Progenitor cell of endocrine pancreas (in vitro differentiated cells): Measurements from ENCODE around the gene EN1. TPM values are rescaled to one million over a fixed set of nuclear protein-coding genes. Genes with fewer than 3 reads are reported as not detected.

Experiments
- DNase-seq: peaks from one replicate; pipeline ENCODE4 v3.0.0; 2021; ENCODE audit warnings: low spot score; ENCODE audit not compliant: unreplicated experiment
- H3K27ac Mint-ChIP-seq: 2 replicates; pipeline ENCODE4 v1.8.0; 2021; ENCODE audit warnings: mild to moderate bottlenecking, moderate library complexity, mixed read lengths
- H3K27me3 Mint-ChIP-seq: 2 replicates; pipeline ENCODE4 v1.8.0; 2021; ENCODE audit warnings: mixed read lengths
- H3K36me3 Mint-ChIP-seq: 2 replicates; pipeline ENCODE4 v1.8.0; 2022; ENCODE audit warnings: mixed read lengths; ENCODE audit not compliant: insufficient read depth
- H3K4me1 Mint-ChIP-seq: 2 replicates; pipeline ENCODE4 v1.8.0; 2021; ENCODE audit warnings: low read depth, mixed read lengths
- H3K4me3 Mint-ChIP-seq: 2 replicates; pipeline ENCODE4 v1.8.0; 2021; ENCODE audit warnings: low read depth, mild to moderate bottlenecking, moderate library complexity, mixed read lengths
- H3K9me3 Mint-ChIP-seq: 2 replicates; pipeline ENCODE4 v1.8.0; 2021; ENCODE audit warnings: low read depth, mixed read lengths
- total RNA-seq: library from RNA; stranded (reverse); gene quantifications from 2 replicates; pipeline ENCODE4 v1.2.1, GENCODE V29; 2021
- TF ChIP-seq, protein P1 (sequence below): fragments of 200-600 bp; sonication (generic); IDR thresholded peaks from one replicate; pipeline ENCODE4 v1.5.0; 2021; ENCODE audit warnings: antibody characterized with exemption, mild to moderate bottlenecking; ENCODE audit not compliant: unreplicated experiment

The EN1 gene
- total RNA-seq, 1 donor from 2014 or later: 0.12 TPM

DNA sequence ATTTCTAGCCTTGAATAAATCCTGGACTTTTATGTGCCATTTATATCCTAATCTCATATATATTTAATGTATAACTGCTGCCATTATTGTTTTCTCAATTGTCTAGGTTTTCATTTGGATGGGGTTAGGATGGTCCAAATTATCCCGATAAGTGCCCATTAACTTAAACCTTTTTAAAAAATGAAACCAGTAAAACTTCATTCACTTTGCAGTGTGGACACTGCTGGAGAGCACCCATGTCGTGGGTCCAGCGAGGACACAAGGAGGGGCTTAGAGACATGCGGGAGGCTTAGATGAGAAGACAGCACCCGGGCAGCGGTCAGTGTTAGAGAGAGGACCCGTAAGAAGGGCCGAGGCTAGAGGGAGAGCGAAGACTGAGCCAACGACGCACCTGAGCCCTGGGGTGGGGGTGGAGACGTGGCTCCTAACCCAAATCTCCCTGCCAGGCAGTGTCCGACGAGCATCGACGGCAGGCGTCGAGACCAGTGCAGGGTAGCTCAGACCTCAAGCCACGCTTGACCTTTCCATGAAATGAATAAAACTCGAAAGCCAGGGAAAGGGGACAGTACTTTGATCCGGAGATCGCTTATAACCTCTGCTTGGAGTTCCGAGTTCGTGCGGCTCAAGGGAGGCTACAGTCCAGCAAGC, 9.0 kb upstream of the EN1 start:
- Mint-ChIP-seq H3K36me3 (no peaks in the 10 kb centered on the region), H3K4me3 (no peak overlapping the region), H3K27ac (no peak overlapping the region), H3K9me3 (no peaks in the 10 kb centered on the region), H3K4me1 (peaks cover 3% of the 10 kb centered on the region), H3K27me3 (peaks cover 97% of the 10 kb centered on the region)
- no peak for DNase-seq
- TF ChIP-seq, protein P1, sequence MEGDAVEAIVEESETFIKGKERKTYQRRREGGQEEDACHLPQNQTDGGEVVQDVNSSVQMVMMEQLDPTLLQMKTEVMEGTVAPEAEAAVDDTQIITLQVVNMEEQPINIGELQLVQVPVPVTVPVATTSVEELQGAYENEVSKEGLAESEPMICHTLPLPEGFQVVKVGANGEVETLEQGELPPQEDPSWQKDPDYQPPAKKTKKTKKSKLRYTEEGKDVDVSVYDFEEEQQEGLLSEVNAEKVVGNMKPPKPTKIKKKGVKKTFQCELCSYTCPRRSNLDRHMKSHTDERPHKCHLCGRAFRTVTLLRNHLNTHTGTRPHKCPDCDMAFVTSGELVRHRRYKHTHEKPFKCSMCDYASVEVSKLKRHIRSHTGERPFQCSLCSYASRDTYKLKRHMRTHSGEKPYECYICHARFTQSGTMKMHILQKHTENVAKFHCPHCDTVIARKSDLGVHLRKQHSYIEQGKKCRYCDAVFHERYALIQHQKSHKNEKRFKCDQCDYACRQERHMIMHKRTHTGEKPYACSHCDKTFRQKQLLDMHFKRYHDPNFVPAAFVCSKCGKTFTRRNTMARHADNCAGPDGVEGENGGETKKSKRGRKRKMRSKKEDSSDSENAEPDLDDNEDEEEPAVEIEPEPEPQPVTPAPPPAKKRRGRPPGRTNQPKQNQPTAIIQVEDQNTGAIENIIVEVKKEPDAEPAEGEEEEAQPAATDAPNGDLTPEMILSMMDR: no peak

DNA sequence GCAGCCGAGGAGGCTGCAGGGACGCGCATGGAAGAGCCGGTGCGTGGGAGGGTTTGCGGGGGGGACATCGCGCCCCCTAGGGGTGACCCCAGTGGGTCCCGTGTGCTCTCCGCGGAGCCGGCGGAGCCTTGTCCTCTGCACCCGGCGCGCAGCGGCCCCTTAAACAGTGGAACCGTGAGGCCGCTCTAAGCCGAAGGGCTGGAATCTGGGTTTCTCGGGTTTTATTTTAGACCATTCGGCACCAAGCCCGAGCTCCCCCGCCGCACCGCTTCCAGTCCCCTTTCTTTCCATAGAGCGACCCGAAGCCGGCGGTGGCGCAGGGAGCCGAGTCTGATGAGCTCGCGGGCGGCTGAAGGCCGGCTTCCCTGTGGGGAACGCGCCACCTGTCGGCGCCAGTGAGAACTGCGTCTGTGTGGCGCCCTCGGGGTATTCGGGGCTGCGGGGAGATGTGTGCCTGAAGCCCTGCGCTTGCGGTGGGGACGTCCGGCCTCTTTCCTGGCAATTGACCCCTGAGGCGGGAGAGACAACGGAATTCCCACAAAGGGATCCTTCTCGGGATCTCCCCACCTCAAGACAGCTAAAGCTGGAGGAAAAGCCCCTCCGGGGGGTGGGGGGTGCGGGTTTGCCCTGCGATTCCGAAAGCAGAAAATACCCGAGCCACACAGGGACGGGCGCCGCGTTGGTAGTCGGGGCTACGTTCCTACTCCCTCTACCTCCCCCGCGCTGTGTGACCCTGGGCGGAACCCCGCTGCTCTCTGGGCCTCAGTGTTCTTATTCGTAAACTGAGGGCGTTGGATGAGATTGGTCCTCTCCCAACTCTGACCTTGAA, 8.2 kb upstream of the EN1 start:
- H3K27me3 Mint-ChIP-seq: peaks cover 97% of the 10 kb centered on the region

DNA sequence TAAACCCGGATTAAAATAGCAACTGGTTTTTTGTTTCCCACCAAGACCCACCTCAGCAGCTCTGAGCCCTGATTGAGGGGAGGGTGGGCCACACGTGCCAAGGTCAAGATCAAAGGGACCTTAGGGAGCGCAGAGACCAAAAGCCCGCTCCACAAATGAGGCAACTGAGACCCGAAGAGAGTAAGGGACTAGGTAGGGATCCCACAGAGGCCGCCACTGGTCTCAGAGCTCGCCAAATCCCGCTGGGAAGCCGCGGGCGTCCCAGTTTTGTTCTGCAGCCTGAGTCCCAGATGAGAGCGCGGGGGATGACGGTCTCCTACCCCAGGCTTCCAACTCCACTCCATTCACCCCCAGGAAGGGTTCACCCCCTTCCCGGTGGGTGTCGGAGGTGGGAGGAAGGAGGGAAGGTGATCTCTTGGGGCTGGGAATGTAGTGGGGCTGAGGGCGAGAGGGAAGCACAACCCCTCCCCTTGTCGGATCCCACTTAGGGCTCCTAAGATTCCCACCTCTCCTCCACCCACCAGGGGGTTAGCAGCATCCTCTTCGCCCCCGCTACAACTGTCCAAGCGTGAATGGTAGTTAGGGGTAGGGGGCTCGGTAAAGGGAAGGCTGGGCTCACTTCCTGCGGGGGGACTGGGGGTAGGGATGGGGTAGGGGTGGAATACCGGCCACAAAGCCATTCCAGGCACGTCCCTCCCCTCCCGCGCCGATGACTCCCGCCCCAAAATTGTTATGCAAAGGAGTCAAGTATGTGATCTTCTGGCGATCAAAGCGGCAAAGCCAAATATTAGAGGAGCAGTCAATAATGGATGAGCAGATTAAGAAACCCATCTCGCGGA, 7.3 kb upstream of the EN1 start:
- Mint-ChIP-seq H3K4me3 (no peak overlapping the region), H3K9me3 (no peaks in the 10 kb centered on the region), H3K27ac (no peak overlapping the region), H3K36me3 (no peaks in the 10 kb centered on the region), H3K4me1 (peaks cover 3% of the 10 kb centered on the region), H3K27me3 (peaks cover 97% of the 10 kb centered on the region)
- TF ChIP-seq, protein P1: no peak
- no peak for DNase-seq

More for the DNA sequence above, 8.2 kb upstream of the EN1 start:
- peak; percentile 92 for DNase-seq
- Mint-ChIP-seq H3K4me3 (peak overlapping the region; percentile 25), H3K4me1 (peaks cover 3% of the 10 kb centered on the region), H3K27ac (no peak overlapping the region), H3K36me3 (no peaks in the 10 kb centered on the region), H3K9me3 (no peaks in the 10 kb centered on the region)
- TF ChIP-seq, protein P1: peak; percentile 94

DNA sequence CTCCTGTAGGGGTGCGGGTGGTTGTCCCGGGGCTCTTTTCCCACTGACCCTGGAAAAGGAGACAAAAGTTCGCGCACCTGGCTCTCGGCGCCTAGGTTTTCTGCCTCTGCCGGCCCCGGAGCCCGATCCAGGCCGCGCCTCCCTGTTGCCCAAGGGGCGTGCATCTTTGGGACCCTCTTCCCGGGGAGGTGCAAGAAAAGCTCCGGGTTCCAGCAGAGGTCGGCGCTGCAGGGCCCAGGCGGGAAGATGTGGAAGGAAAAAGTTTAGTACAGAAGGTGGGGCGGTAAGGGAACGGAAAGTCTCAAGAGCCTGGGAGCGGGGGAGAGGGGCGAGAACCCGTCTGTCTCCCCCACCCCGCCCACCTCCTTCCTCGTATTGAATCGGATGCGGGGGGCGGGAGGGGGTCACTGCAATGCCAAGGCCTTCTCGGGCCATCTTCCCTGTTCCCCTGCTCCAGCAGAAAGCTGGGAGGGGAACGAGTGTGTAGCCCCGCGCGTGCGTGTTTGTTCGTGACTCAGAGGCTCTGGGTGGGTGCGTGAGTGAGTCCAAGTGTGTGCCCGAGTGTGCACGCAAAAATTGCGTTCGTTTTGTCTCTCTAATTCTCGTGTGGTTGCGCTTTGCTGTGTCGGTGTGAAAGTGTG, 6.3 kb upstream of the EN1 start:
- no peaks in the 10 kb centered on the region for H3K36me3 Mint-ChIP-seq
- no peak for DNase-seq
- H3K27me3 Mint-ChIP-seq: peaks cover 97% of the 10 kb centered on the region
- peaks cover 5% of the 10 kb centered on the region for H3K4me1 Mint-ChIP-seq
- H3K9me3 Mint-ChIP-seq: no peaks in the 10 kb centered on the region
- H3K27ac Mint-ChIP-seq: peak overlapping the region; percentile 65
- TF ChIP-seq, protein P1: no peak
- no peak overlapping the region for H3K4me3 Mint-ChIP-seq
